Fibroblast of the conjunctiva (primary cell): ENCODE results near the gene TIMM50.

Experiments
- DNase-seq: peaks from one replicate; pipeline ENCODE4 v3.0.0-alpha.2; 2010; ENCODE audit warnings: low read depth

The TIMM50 gene

GRCh38 chr19:39533003-39533512 is 52.4 kb downstream of the TIMM50 start:
- no peak for DNase-seq

GRCh38 chr19:39533791-39534190 is 53.2 kb downstream of the TIMM50 start:
- DNase-seq = no peak

- DNase-seq = no peak
These were observed 58.5 kb downstream of the TIMM50 start for GRCh38 chr19:39539165-39539517.

- DNase-seq = peak; percentile 90
These were observed 59.1 kb downstream of the TIMM50 start, which contains the start of gene EID2 for GRCh38 chr19:39539518-39540332. Gene EID2 (minus strand): TSS chr19:39540161. CDS start chr19:39540079, 82 bp downstream.

GRCh38 chr19:39540333-39540673 is 59.7 kb downstream of the TIMM50 start:
- DNase-seq = no peak
